ENCODE data around the gene STRN4.
"Not testable (repeated sequence)": the region's sequence is repeated elsewhere in the genome, so short reads cannot be mapped to it uniquely, and the experiment has no call there.

Gene STRN4

DNA sequence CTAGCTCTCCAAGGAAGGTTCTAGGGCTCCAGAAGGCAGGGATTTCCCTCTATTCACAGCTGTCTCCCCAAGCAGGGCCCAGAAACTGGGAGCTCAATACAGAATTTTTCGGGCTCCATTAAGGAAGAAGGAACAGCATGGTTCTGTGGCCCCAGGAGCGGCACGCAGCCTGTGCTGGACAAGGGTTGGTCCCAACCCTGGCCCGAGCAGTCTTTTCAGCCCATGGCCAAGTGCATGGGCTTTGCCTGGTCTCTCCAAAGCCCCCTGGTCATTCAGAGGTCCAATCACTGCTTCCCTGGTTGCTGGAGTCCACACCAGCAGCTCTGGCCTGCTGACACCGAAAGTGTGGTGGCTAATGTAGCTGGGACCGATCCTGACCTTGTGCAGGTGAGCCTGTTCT, 22.8 kb downstream of the STRN4 start:
- DNase-seq = no peak

DNA sequence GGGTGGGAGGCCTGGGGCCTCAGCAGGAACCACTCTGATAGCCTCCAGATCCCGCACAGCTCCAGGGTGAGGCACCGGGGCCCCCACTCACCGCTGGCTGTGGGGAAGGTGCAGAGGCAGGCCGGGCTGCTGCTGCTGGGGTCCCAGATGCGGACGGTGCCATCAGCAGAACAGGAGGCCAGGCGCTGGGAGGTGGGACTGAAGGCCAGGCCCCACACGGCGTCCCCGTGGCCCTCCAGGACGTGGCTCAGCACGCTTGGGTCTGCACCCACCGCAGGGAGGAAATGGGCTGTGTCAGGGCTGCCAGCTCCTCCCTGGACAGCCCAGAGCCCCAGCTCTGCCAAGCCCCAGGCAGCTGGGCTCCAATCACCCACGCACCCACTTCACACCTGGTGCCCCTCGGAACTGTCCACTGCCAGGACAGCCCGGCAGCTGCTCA, 23.2 kb downstream of the STRN4 start:
- no peak for DNase-seq

DNA sequence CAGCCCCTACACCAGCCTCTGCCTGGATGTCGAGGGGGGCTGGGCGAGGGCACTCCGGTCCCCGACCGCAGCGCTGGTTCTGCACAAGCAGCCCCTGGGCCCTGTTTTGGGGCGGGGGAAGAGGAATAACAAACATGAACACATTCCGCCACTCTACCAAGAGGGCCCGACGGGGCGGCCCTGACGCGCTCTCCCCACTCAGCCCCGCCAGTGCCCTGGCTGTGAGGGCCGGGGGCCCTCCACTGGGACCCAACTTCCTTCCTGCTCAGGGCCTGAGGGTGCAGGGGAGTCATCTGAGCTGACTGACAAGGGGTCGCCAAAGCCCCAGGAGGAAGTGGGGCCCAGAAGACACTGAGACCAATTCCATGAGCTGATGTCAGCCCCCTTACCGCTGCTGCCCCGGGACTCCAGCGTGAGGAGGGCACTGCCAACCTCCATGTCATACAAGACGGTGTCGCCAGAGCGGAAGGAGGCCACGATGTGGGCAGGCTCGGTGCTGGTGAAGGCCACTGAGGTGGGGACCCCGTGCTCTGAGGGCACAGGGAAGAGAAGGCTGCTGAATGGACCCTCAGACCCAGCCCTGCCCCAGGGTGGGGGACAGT, 23.7 kb downstream of the STRN4 start:
- DNase-seq = no peak

DNA sequence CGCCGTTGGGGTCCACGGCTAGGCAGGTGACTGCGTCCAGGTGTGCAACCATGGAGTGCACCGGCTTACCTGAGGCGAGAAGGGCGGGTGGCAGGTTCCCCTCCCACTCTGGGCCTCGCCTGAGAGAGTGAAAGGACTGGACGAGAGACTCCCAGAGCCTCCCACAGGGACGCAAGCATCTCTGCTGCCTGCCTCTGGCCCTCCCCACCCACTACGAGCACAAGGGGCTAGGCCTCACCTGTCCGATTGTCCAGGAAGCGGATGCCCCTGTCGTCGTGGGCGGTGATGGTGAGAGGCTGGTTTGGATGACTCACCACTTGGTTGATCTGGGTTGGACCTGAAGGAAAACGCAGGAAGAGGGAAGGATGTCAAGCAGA, 24.3 kb downstream of the STRN4 start:
- DNase-seq = no peak

DNA sequence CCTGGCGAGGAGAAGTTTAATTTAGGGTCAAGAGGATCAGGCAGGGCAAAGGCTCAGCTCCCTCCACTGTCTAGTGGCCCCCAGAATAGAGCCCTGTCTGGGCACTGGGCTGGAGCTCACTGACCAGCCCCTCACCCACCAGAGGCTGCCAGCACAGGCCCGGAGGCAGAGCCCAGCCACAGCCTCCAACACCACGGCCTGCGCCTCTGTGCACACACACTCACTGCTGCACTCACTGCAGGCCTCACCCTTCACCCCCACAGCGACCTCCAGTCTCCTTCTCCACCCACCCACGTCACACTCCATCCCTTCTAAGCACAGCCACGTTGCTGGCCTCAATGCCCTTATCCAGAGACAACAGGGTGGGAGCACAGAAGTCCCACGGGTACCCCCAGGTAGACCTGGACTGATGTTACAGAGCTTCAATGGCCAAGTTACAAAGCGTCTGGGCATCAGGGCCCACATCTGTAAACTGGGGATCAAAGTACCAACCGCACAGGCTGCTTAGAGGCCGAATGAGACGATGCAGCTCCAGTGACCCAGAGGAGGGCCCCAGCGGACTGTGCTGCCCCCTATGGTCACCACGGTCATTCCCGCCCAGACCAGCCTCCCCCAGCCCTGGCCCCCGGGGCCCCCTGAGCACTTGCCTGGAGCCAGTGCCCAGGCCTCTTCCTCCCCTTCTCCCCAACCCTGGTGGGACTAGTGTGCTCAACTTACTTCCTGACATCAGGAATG, 24.8 kb downstream of the STRN4 start:
- no peak for DNase-seq

DNA sequence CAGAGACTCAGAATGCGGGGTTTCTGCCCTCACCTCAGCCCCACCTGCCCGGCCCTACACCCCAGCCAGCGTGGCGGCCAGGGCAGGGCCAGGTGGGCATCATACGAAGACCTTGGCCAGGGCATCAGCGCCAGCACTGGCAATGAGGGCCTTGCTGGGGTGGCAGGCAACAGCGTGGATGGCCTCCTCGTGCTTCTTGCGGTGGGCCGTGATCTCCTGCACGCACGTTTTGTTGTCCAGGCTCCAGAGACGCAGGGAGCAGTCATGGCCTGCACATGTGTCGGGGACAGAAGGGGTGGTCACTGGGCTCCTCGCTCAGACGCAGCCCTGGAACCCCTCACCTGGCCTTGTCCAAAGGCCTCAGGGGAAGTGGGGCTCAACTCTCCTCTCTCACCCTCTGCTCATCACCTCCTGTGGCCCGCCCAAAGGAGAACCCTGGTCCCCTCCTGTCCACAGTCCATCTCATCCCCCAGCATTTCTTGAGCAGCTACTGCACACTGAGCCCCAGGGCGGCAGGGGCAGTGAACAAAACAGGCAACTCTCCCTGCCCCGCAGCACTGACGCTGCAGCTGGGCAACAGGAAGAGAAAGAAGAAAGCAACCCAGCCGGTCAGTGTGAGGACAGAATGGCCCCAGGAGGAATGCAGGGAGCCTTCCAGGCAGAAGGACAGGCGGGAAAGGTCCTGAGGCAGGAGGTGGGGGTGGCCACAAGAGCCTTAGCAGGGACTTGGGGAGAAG, 25.6 kb downstream of the STRN4 start:
- no peak for DNase-seq

DNA sequence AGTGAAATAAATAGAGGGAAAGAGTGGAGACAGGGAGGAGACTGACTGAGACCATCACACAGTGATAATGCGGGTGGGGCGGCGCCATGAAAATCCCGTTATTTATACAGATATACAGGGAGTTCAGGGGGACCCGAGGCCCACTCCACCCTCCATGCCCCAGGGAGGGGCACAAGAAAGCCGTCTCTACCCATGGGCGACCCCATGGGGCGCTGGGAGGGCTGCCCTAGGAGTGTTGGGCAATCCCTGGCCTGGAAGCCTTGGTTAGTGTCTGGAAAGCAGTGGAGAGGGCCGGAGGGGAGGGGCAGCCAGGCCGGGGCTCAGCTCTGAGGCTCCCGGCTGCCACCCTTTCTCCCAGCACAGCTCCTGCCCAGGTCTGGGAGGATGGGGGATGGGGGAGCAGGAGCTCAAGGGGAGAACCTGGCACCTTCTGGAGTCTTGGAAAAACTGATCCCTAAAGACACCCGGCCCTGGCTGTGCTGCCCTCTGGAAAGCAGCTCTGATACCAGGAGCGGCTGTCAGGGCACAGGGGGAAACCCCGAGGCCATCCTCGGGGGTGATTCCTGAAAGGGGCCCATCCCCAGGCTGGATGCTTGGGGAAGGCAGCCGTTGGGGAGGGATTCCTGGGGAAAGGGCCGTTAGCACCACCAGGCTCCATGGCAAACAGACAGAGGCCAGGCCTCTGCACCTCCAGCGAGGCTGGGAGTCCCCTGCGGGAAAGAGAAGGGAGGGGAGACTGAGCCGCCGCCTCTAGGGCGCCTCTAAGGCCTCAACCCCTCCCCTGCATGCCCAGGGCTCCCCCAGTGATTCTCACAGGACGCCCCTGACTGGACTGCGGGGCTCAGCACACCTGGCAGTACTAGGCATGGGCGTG, 26.4 kb downstream of the STRN4 start:
- DNase-seq = no peak

DNA sequence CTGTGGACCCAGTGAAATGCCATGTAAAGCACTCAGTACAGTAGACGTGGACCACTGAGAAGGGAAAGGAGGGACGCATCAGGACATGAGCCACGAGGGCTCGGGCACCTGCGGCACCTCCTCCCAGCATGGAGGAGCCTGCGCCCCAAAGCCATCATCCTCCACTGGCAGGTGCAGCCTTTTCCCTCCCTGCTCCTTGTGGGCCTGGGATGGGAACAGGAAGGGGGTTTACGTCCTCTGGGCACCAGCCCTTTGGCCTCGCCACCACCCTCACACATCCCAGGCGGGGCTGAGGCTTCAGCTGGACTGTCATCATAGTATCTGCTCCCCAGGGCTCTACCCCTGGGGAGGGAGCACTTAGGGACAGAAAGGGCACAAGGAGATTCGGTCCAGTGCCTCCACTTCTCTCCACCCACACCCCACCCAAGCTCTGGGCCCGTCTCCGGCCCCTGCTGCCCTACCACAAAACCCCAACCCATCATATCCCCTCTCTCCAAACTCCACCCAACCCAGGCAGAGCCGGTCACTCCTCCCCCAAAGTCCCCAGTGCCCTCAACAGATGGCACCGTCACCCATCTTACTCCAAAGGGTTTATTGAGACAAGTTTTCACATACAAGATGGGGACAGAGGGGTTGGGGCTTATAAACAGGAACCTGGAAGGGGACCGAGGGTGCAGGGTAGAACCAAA, 27.2 kb downstream of the STRN4 start:
- no peak for DNase-seq

DNA sequence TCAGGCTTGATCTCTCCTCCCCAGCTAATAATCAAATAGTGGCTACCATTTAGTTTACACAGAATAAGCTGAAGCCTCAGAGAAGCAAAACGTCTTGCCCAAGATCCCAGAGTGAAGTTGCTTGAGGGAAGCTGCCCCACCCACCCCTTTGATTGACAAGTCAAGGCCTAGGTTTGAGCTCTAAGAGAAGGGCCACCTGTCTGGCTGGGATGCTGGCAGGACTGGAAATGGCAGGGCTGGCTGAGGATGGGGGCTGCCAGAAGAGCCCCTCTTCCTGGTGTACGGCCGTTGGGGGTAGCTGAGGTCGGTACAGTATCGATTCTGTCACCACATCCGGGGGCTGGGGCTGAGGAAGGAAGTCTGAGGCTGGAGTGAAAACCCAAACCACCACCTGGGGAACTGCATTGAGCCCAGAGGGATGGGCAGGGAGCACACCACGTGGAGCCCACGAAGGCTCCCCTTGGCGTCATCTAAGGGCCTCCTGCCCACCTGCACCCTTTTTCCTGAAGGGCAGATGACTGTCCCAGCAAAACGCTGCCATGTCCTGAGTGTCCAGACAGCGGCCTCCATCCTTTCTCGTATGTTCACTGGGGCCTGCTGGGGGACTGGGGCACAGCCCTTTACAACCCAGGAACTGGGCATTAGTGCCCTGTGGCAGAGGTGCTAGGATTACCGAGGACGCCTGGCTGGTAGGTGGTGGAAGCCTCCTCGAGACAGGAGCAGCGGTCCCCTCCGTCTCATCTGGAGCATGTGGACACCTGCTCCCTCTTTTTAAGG, 27.9 kb downstream of the STRN4 start:
- peak; percentile 82 for DNase-seq

DNA sequence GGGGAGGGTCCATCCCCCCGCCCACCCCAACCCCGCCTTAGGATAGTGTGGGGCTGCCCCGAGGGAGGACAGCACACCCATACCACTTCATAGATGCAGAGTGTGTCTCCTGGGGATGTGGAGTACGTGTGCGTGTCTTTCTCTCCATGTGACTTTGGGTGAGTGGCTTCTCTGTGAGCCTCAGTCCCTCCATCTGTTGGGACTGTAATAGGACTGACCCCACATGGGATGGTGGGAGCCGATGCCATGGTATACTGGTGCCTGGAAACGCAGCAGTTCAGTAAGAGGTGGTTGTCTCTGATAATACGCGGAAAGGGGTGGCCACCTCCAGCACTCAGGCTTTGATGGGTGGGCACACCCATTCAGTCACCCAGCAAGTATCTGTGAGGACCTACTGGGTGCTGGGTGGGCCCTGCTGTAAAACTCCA, 28.5 kb downstream of the STRN4 start:
- DNase-seq = peak; percentile 17

DNA sequence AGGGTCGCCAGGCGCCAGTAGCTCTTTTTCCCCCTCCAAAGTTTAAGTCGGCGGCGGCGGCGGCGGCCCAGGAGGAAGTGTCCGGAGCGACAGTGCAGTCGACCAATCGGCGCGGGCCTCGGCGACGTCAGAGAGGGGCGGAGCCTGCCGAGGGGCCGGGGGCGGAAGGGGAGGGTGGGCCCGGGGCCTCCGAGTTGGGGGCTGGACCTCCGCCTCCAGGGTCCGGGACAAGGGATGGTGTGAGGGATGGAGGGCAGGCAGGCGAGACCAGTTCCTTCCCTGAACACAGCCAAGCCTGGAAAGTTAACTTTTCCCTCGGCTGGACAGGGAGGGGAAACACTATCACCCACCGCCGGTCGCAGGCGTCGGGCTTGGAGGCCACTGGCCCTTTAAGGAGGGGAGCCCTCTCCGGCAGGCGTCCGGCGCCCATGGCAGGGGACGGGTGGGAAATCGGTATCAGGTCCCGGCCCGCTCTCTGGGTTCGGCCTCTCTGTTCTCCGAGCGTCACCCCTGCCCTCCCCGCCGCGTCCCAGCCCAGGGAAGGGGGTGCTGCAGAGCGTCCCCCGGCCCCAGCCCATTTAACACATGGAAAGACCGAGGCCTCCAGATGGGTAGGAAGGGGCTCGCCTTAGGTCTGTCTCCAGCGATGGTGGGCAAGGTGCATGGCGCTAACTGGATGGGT, 29.1 kb downstream of the STRN4 start, which contains the start of gene PRKD2:
TSS of gene PRKD2 (minus strand) at position 81 of the 682 bp plus-strand sequence. CDS start 744 bp downstream, outside the sequence.
- peak; percentile 92 for DNase-seq

DNA sequence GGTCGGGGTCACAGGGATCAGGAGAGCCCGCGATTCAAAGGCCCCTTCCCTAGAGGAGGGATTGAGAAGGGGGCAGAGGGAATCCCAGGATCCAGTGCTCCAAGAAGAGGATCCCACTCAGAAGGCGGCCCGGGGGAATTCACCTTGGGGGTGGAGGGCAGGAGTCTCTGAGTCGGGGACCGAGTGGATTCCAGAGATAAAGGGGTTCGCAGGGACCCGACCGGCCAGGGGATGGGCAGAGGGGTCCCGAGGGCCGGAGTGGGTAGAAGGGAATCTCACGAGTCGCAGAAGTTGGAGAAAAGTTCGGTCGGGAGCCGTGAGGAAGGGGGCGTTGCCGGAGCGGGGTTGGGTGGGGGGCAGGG, 29.6 kb downstream of the STRN4 start:
- DNase-seq = no peak

DNA sequence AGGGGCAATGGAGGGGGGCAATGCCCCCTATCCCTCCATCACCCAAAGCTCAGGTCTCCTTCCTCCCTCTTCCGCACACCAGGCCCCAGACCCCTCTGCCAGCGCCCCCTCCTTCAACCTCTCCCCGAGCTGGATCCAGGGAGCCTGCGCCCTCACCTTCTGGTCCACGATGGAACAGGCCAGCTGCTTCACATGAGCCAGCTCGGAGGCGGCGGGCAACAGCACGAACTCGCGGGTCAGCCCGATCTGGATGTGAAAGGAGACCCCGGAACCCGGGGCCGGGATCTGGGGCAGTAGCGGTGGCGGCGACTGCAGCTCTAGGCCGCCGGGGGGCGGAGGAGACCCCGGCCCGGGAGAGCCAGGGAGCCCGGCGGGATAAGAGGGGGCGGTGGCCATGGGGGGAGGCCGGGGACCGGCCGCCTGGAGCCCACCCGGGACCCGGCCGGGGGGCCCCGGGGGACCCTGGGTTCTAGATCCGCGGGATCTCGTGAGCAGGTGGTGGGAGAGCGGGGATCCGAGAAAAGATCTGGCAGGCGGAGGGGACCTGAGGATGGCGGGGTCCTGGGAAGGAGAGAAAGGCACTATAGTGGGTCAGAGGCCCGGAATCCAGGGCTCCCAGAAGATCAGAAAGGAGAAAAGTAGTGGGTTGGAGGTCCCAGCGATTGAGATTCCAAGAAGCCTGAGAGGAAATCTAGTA, 30.1 kb downstream of the STRN4 start:
- no peak for DNase-seq

DNA sequence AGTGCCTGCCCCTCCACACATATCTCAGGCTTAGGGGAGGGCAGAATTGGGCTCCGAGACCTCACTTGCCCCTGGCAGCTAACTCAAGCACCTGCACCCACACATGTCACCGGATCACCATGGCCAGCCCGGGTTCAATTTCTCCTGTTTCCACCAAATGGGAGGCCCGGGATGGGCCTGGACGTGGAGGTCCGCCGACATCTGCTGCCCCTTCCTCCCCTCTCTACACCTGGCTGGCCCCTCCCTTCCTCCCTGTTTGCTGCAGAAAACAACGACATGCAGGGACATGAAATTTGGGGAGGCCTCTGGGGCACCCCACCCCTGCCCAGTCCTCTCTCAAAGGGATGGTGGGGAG, 30.7 kb downstream of the STRN4 start:
- no peak for DNase-seq

DNA sequence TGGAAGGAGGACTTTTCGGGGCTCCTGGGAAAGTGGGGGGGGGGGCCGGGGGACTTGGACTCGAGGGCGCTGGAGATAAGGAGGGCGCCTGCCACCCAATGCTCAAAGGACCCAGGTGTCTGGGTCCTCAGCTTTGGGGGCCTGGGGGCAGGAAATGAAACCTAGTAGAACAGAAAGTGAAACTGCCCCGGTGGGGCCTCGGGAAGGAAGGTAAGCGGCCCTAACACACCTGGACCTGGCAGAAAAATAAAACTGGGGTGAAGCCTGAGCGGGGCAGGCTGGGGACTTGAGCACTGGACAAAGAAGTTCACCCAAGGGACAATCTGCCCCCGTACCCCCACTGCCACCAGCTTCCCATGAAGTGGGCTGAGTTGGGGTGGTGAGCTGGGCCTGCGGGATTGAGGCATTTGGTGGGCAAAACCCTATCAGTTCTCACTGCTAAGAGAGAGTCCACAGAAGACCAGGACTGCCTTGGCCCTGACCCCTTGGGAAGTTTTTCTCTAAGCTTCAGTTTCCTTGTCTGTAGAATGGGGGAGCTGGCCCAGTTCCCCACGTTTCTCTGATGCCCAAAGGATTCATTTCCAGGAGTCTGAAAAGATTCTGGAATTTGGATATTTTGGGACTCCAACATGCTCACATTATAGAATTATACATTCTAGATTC, 31.7 kb downstream of the STRN4 start:
- DNase-seq = peak; percentile 69

DNA sequence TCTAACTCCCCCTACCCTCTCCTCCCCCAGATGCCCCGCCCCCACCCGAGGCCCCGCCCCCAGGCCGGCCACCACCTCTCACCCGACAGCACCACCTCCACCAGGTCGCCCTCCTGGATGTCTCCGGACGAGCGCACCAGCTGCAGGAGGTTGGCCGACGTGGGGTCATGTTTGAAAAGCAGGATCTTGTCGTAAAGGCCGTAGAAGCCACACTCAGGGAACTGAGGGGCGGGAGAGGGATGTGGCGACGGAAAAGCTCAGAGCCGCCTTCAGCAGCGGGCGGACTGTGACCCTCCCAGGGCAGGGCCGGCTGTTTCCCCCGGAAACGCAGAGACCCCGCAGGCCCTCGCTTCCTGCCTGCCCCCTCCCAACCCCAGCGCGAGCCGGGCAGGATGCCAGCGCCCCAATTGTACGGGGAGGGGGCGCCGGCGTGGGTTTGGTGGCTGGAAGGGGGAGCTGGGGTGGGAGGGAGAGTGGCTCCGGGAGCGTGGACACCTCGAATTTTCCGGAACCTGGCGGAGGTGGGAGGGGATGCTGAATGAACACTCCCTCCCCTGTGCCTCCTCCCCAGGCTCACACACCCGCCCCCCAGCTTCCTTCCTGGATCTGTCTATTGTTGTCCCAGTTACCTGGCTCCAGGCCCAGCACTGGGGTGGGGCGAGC, 32.3 kb downstream of the STRN4 start:
- DNase-seq = peak; percentile 67

DNA sequence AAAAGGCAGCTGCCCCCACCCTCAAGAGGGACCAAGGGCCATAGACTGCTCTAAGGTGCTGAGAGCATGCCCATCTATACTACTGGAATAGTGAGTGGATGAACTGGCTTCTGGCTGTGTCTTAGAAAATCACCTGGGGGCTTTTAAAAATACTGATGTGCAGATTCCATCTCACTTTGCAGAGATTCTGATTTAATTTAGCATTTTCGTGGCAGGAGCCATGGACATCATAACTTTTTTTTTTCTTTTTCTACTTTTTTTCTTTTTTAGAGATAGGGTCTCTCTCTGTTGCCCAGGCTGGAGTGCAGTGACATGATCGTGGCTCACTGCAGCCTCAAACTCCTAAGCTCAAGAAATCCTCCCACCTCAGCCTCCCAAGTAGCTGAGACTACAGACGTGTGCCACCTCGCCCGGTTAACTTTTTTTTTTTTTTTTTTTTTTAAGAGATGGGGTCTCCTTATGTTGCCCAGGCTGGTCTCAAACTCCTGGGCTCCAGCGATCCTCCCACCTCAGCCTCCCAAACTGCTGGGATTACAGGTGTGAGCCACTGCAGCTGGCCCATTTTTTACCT, 33.4 kb downstream of the STRN4 start:
- not testable (repeated sequence) for DNase-seq

DNA sequence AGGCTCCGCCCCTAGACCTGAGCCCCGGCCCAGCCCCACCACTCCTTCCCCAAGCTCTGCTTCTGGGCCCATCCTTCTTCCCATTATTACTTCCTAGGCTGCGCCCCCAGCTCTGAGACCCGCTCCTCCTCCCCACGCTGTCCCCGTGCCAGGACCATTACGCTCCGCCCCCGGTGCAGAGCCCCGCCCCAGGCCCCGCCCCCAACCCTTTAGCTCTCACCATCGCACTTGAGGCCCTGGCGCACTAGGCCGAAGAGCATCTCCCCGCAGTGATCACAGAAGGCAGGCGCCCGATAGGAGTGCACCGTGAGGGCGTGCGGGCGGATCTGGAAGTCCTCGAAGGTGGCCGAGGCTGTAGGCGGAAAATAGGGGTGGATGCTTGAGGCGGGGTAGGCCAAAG, 35.6 kb downstream of the STRN4 start:
- no peak for DNase-seq
